Measurements from ENCODE around the gene LAMTOR3.

DNA sequence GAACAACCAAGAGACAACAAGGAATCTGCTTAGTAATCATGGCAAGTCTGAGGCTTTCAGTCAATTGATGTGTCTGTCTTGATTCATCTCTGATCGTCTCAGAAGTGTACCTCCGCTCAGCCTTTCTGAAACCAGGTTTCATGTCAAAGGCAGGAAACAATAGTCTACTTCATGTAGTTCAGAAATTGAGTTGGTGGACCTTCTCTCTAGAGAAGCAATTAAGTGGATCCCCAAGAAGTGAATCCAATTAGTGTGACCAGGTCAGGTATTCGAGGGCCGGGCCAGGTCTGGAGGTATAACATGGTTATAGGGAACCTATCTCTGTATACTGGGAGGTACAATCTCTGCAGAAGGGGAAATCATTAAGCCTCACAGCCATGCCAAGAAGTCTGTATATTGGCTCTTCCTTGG is 45.6 kb downstream of the LAMTOR3 start:
- TF ChIP-seq, protein P1, sequence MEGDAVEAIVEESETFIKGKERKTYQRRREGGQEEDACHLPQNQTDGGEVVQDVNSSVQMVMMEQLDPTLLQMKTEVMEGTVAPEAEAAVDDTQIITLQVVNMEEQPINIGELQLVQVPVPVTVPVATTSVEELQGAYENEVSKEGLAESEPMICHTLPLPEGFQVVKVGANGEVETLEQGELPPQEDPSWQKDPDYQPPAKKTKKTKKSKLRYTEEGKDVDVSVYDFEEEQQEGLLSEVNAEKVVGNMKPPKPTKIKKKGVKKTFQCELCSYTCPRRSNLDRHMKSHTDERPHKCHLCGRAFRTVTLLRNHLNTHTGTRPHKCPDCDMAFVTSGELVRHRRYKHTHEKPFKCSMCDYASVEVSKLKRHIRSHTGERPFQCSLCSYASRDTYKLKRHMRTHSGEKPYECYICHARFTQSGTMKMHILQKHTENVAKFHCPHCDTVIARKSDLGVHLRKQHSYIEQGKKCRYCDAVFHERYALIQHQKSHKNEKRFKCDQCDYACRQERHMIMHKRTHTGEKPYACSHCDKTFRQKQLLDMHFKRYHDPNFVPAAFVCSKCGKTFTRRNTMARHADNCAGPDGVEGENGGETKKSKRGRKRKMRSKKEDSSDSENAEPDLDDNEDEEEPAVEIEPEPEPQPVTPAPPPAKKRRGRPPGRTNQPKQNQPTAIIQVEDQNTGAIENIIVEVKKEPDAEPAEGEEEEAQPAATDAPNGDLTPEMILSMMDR (IDR thresholded peaks at IDR 0.05; ENCODE audit: low read length) = no peak
- TF ChIP-seq EZH2 (optimal IDR thresholded peaks at IDR 0.05; ENCODE audit: low read depth, low read length) (no peak), EZH2phosphoT487 (IDR thresholded peaks at IDR 0.05; ENCODE audit: low read length) (no peak)
